K562 (cell line): ENCODE data around the gene FN1. TPM values are rescaled to one million over a fixed set of nuclear protein-coding genes. Genes with fewer than 3 reads are reported as not detected.
A peak's percentile ranks its signal among the peaks of the same experiment; 100 is the strongest.
"Not testable (repeated sequence)": the region's sequence is repeated elsewhere in the genome, so short reads cannot be mapped to it uniquely, and the experiment has no call there.

Source experiments
- ATAC-seq: fragments of 200-7000 bp; cut with Tn5 transposase; 3 replicates; pipeline ENCODE4 v1.9.1; 2020; ENCODE audit warnings: moderate library complexity
- BruUV-seq: library from RNA; stranded (reverse); fragments of 400-500 nt; replicated peaks from 2 replicates; lab custom pipeline; 2021; lab: Mats Ljungman, UMichigan
- CTCF ChIA-PET: fragments of 300-600 bp; formaldehyde crosslinking; extraction: SDS; loops from one replicate; lab custom pipeline; 2021; ENCODE audit warnings: low intra/inter-chr PET ratio; lab: Yijun Ruan, JAX
- POLR2A ChIA-PET: fragments of 300-600, 350-650 bp; sonication (Branson Sonifier 250); formaldehyde crosslinking; extraction: SDS; loops from one replicate; lab custom pipeline; 2021; ENCODE audit warnings: antibody characterized with exemption, inconsistent platforms; lab: Yijun Ruan, JAX
- DNase-seq, 4 experiments: peaks; one replicate each; pipeline versions ENCODE4 v3.0.0 to v3.0.0-alpha.2; 2011 to 2018; ENCODE audit warnings: low spot score in 3 of 4, mixed read lengths in 3 of 4; ENCODE audit errors: extremely low read depth in 1 of 4
- FAIRE-seq: peaks from 2 replicates; lab custom pipeline; 2011; peaks lifted over from hg19 to GRCh38; lab: Jason Lieb, UNC
- H2AFZ ChIP-seq: 2 replicates; pipeline ENCODE4 v1.6.0; 2011; ENCODE audit warnings: low read depth, low read length, control low read depth, inconsistent platforms
- H3K27ac ChIP-seq: fragments of 200-600 bp; 3 replicates; pipeline ENCODE4 v1.8.0; 2011; ENCODE audit warnings: low read depth, mild to moderate bottlenecking, control low read depth, inconsistent platforms, low read length, moderate library complexity, mixed read lengths; ENCODE audit errors: extremely low read depth
- H3K27me3 ChIP-seq, 2 experiments: fragments of 300-600 bp in 1 of 2; 2 replicates in 1 of 2; 3 replicates in 1 of 2; pipeline versions ENCODE4 v1.6.0 to v1.8.0; 2011; ENCODE audit warnings: inconsistent platforms in 2 of 2, low read length in 2 of 2, mild to moderate bottlenecking in 1 of 2, mixed read lengths in 1 of 2, moderate library complexity in 1 of 2; ENCODE audit not compliant: control insufficient read depth in 2 of 2, insufficient read depth in 2 of 2
- H3K36me3 ChIP-seq: fragments of 300-600 bp; 3 replicates; pipeline ENCODE4 v1.8.0; 2011; ENCODE audit warnings: mild to moderate bottlenecking, low read length, inconsistent platforms; ENCODE audit not compliant: control insufficient read depth, insufficient read depth
- H3K4me1 ChIP-seq, 2 experiments: fragments of 200-600 bp in 1 of 2; replicated peaks in 1 of 2; 2 replicates in 1 of 2; 3 replicates in 1 of 2; pipeline versions ENCODE4 v1.5.1 to v1.8.0; 2011; ENCODE audit warnings: inconsistent platforms in 2 of 2, low read length in 2 of 2, mild to moderate bottlenecking in 1 of 2, mixed read lengths in 1 of 2, moderate library complexity in 1 of 2; ENCODE audit not compliant: control insufficient read depth in 2 of 2, insufficient read depth in 2 of 2
- H3K4me2 ChIP-seq: 2 replicates; pipeline ENCODE4 v1.6.1; 2011; ENCODE audit warnings: low read length, control low read depth, inconsistent platforms, mixed read lengths; ENCODE audit not compliant: insufficient read depth
- H3K4me3 ChIP-seq: fragments of 200-600 bp; sonication (generic), shearing (Covaris generic); 2 replicates; pipeline ENCODE4 v1.5.1; 2016; ENCODE audit warnings: control low read depth, inconsistent platforms
- H3K79me2 ChIP-seq: fragments of 200-600 bp; 3 replicates; pipeline ENCODE4 v1.8.0; 2011; ENCODE audit warnings: low read length, inconsistent platforms; ENCODE audit not compliant: control insufficient read depth, insufficient read depth
- H3K9ac ChIP-seq, 2 experiments: 2 replicates each; pipeline versions ENCODE4 v1.6.0 to v1.6.1; 2011; ENCODE audit warnings: low read depth in 2 of 2, low read length in 2 of 2, control low read depth in 1 of 2, inconsistent platforms in 1 of 2, mild to moderate bottlenecking in 1 of 2, mixed read lengths in 1 of 2; ENCODE audit not compliant: insufficient read depth in 1 of 2
- H3K9me1 ChIP-seq: one replicate; pipeline ENCODE4 v1.6.0; 2011; ENCODE audit warnings: inconsistent platforms, mild to moderate bottlenecking, low read length, moderate library complexity; ENCODE audit not compliant: control insufficient read depth, insufficient read depth
- H3K9me3 ChIP-seq: replicated peaks from 2 replicates; pipeline ENCODE4 v1.5.1; 2011; ENCODE audit warnings: low read depth, low read length, inconsistent platforms; ENCODE audit not compliant: control insufficient read depth, insufficient read depth
- H4K20me1 ChIP-seq: replicated peaks from 2 replicates; pipeline ENCODE4 v1.6.1; 2011; ENCODE audit warnings: low read length, inconsistent platforms, mixed read lengths; ENCODE audit not compliant: control insufficient read depth, insufficient read depth
- ATF3 ChIP-seq, 2 experiments: fragments of 450-650 bp in 1 of 2; sonication (generic) in 1 of 2; formaldehyde crosslinking in 1 of 2; IDR thresholded peaks in 1 of 2; conservative IDR thresholded peaks in 1 of 2; 2 replicates each; pipeline versions ENCODE4 v1.6.1 to v1.8.1; 2016 to 2023; ENCODE audit warnings: mild to moderate bottlenecking in 2 of 2, moderate library complexity in 2 of 2, inconsistent platforms in 1 of 2, missing genetic modification reagents in 1 of 2
- CTCF ChIP-seq, 3 experiments: IDR thresholded peaks in 2 of 3; conservative IDR thresholded peaks in 1 of 3; 2 replicates each; pipeline ENCODE4 v1.5.1; 2011 to 2012; ENCODE audit warnings: low read length in 3 of 3, mild to moderate bottlenecking in 3 of 3, control low read depth in 2 of 3, improper control_type of control experiment in 1 of 3, inconsistent platforms in 1 of 3, low read depth in 1 of 3, mixed read lengths in 1 of 3, moderate library complexity in 1 of 3; ENCODE audit not compliant: insufficient read depth in 2 of 3
- FOSL1 ChIP-seq: fragments of 200-800 bp; sonication (Bioruptor generic); conservative IDR thresholded peaks from 2 replicates; pipeline ENCODE4 v1.6.1; 2016; ENCODE audit warnings: missing genetic modification characterization, missing compliant biosample characterization
- JUND ChIP-seq, 2 experiments: IDR thresholded peaks; 2 replicates in 1 of 2; 3 replicates in 1 of 2; pipeline ENCODE4 v1.6.1; 2011; ENCODE audit warnings: borderline replicate concordance in 2 of 2, low read depth in 2 of 2, low read length in 2 of 2, improper control_type of control experiment in 1 of 2, missing biosample characterization in 1 of 2, missing genetic modification characterization in 1 of 2, missing genetic modification reagents in 1 of 2
- WGBS: fragments of 100-300 bp; shearing (Covaris generic); methylation state at CpG from one replicate; pipeline ENCODE4 v1.1.6; 2016; ENCODE audit warnings: low coverage, mixed read lengths; ENCODE audit not compliant: insufficient coverage; ENCODE audit errors: missing lambda C conversion rate; 5-methylcytosine and 5-hydroxymethylcytosine counted together
- in situ Hi-C: fragments of 300-500 bp; cut with MboI; formaldehyde crosslinking; loops from 4 replicates; pipeline ENCODE4 v1.15.0; 2018; ENCODE audit warnings: inconsistent platforms, mixed read lengths
- intact Hi-C: fragments of 100-400 bp; cut with micrococcal nuclease; formaldehyde crosslinking; loops from 2 replicates; pipeline ENCODE4 v1.14.2; 2022
- polyA plus RNA-seq, 8 experiments: library from polyadenylated mRNA; depleted of rRNA in 4 of 8; stranded (reverse) in 5 of 8; unstranded in 3 of 8; fragments of >200 nt; fragmentation: Nextera tagmentation in 2 of 8; fragmentation: Illumina TruSeq in 1 of 8; extraction: Ambion mirVana in 2 of 8; extraction: Trizol in 1 of 8; gene quantifications; 2 replicates each; pipeline versions ENCODE4 v1.2.1 to v1.2.3, GENCODE V29; 2011 to 2014; ENCODE audit warnings: inconsistent platforms in 1 of 8, missing spikeins in 1 of 8
- total RNA-seq, 7 experiments: library from RNA; depleted of rRNA in 6 of 7; stranded (reverse); fragments of >200 nt in 6 of 7; fragmentation: Illumina TruSeq in 2 of 7; extraction: Trizol in 2 of 7; gene quantifications; 2 replicates each; pipeline versions ENCODE4 v1.2.1 to v1.2.3, GENCODE V29; 2011 to 2021; ENCODE audit warnings: low replicate concordance in 1 of 7

FN1 gene
- total and polyA plus RNA-seq, 9 of the 15 experiments (the other 6 are each of a cell fraction or from before 2014, with no cell fraction given), result 7.4 to 19.1 (median 11.2) TPM

GRCh38 chr2:215410932-215411285, 25.0 kb downstream of the FN1 start:
- Histone ChIP-seq H3K4me3 (no peak overlapping the region), H3K4me2 (no peak overlapping the region)

GRCh38 chr2:215410181-215410931, 25.5 kb downstream of the FN1 start:
- H3K9ac ChIP-seq, in situ Hi-C loops, H2AFZ ChIP-seq, intact Hi-C loops, H3K4me3 ChIP-seq, H3K27me3 ChIP-seq, BruUV-seq, H3K4me1 ChIP-seq, H3K27ac ChIP-seq, H3K9me1 ChIP-seq, H3K9me3 ChIP-seq, FAIRE-seq, ATAC-seq, H4K20me1 ChIP-seq, CTCF ChIA-PET, H3K36me3 ChIP-seq, H3K4me2 ChIP-seq, DNase-seq, H3K79me2 ChIP-seq: not testable (repeated sequence)
- WGBS, result 88% methylated on average over 9 of the region's 13 CpGs
- POLR2A ChIA-PET, result interaction anchor here (0.7 to 1.1 kb wide), 3 partner anchors 11 to 125 kb away, joined by 3 read pairs; no protein-coding TSS in a partner anchor

More at GRCh38 chr2:215410932-215411285, 25.0 kb downstream of the FN1 start:
- peaks cover 3% of the 10 kb centered on the region; the same call in 1 of the 3 replicates for H3K36me3 ChIP-seq
- no peak for TF ChIP-seq CTCF (IDR thresholded peaks at IDR 0.05 in 2 of 3, conservative IDR thresholded peaks at IDR 0.05 in 1 of 3; ENCODE audit: insufficient read depth in 2 of 3, low read depth in 1 of 3, low read length in 3 of 3)
- peak; percentile 31; the same call in 1 of the 2 replicates for TF ChIP-seq JUND (IDR thresholded peaks at IDR 0.05; ENCODE audit: borderline replicate concordance, low read depth, low read length)
- peak; percentile 41; the same call in 1 of the 3 replicates for TF ChIP-seq JUND (tag; IDR thresholded peaks at IDR 0.05; ENCODE audit: borderline replicate concordance, low read depth, low read length)
- TF ChIP-seq FOSL1, result peak; percentile 71
- peak; percentile 52 for TF ChIP-seq ATF3 (IDR thresholded peaks at IDR 0.05)
- TF ChIP-seq ATF3 (CRISPR knock-in tag; conservative IDR thresholded peaks at IDR 0.05), result no peak
- in situ Hi-C loops (no loop called here), intact Hi-C loops (no loop called here)
- POLR2A ChIA-PET, result interaction anchor here (0.7 to 0.8 kb wide), 2 partner anchors 12 to 124 kb away, joined by 3 read pairs; no protein-coding TSS in a partner anchor
- FAIRE-seq (no peak), ATAC-seq (no peak), DNase-seq (no peak)
- no peaks in the 10 kb centered on the region for H3K27me3 ChIP-seq
- H3K9ac ChIP-seq, result no peak overlapping the region
- no peaks in the 10 kb centered on the region for H3K9me1 ChIP-seq
- no peaks in the 10 kb centered on the region for H3K4me1 ChIP-seq
- WGBS, result 6% methylated on average over 1 of the region's 1 CpG
- CTCF ChIA-PET, result no interaction called here
- H3K9me3 ChIP-seq, result no peaks in the 10 kb centered on the region
- no peaks in the 10 kb centered on the region for H4K20me1 ChIP-seq
- H3K79me2 ChIP-seq, result no peaks in the 10 kb centered on the region
- no TSS peak for BruUV-seq
- H3K27ac ChIP-seq, result no peak overlapping the region
- no peak overlapping the region for H2AFZ ChIP-seq
